NT2/D1 (cell line): ENCODE data around the gene MEG3.

Experiments used
- DNase-seq: peaks from one replicate; pipeline ENCODE4 v3.0.0-alpha.2; 2011; ENCODE audit warnings: low read depth, low spot score
- H3K27me3 ChIP-seq: 2 replicates; pipeline ENCODE4 v1.6.0; 2011; ENCODE audit warnings: mild to moderate bottlenecking; ENCODE audit not compliant: insufficient read length, insufficient read depth
- H3K36me3 ChIP-seq: 2 replicates; pipeline ENCODE4 v1.6.1; 2011; ENCODE audit warnings: mild to moderate bottlenecking, low read length, mixed read lengths; ENCODE audit not compliant: insufficient read depth, insufficient read length
- H3K4me1 ChIP-seq: 2 replicates; pipeline ENCODE4 v1.5.1; 2011; ENCODE audit not compliant: insufficient read depth, insufficient read length
- H3K4me3 ChIP-seq: 2 replicates; pipeline ENCODE4 v1.5.1; 2011; ENCODE audit warnings: low read depth; ENCODE audit not compliant: insufficient read length
- H3K9ac ChIP-seq: 2 replicates; pipeline ENCODE4 v1.6.0; 2011; ENCODE audit warnings: low read depth; ENCODE audit not compliant: insufficient read length
- H3K9me3 ChIP-seq: 2 replicates; pipeline ENCODE4 v1.5.1; 2011; ENCODE audit warnings: mild to moderate bottlenecking, low read length; ENCODE audit not compliant: insufficient read depth
- SUZ12 ChIP-seq: IDR thresholded peaks from 2 replicates; pipeline ENCODE4 v1.6.1; 2011; ENCODE audit not compliant: insufficient read length, insufficient read depth; ENCODE audit errors: extremely low read depth
- YY1 ChIP-seq: IDR thresholded peaks from 2 replicates; pipeline ENCODE4 v1.6.1; 2011; ENCODE audit not compliant: insufficient read length, insufficient read depth
- ZNF274 ChIP-seq: IDR thresholded peaks from 2 replicates; pipeline ENCODE4 v1.6.1; 2011; ENCODE audit warnings: mild to moderate bottlenecking, low read depth, low read length

The MEG3 gene

GRCh38 chr14:100822532-100823296 is 3.2 kb upstream of the MEG3 start:
- Histone ChIP-seq H3K4me1 (peaks cover 2% of the 10 kb centered on the region), H3K36me3 (no peaks in the 10 kb centered on the region), H3K27me3 (no peaks in the 10 kb centered on the region), H3K9ac (no peak overlapping the region), H3K4me3 (no peak overlapping the region), H3K9me3 (no peaks in the 10 kb centered on the region; the same call in 1 of the 2 replicates)
- TF ChIP-seq ZNF274: no peak
- TF ChIP-seq SUZ12: no peak
- TF ChIP-seq YY1: no peak
- DNase-seq: no peak

GRCh38 chr14:100823413-100824080 is 2.4 kb upstream of the MEG3 start:
- Histone ChIP-seq H3K36me3 (no peaks in the 10 kb centered on the region), H3K27me3 (no peaks in the 10 kb centered on the region), H3K4me1 (peaks cover 2% of the 10 kb centered on the region), H3K9ac (no peak overlapping the region), H3K4me3 (no peak overlapping the region), H3K9me3 (no peaks in the 10 kb centered on the region; the same call in 1 of the 2 replicates)
- DNase-seq: no peak
- no peak for TF ChIP-seq YY1
- no peak for TF ChIP-seq ZNF274
- TF ChIP-seq SUZ12: no peak

- Histone ChIP-seq H3K4me1 (peaks cover 2% of the 10 kb centered on the region), H3K27me3 (no peaks in the 10 kb centered on the region), H3K9ac (no peak overlapping the region), H3K4me3 (no peak overlapping the region), H3K36me3 (no peaks in the 10 kb centered on the region), H3K9me3 (no peaks in the 10 kb centered on the region; the same call in 1 of the 2 replicates)
- TF ChIP-seq YY1 (no peak), ZNF274 (no peak), SUZ12 (no peak)
- DNase-seq: no peak
Measured at GRCh38 chr14:100824091-100824551, 1.8 kb upstream of the MEG3 start.

- H3K36me3 ChIP-seq: no peaks in the 10 kb centered on the region
- no peak for DNase-seq
- H3K4me3 ChIP-seq: no peak overlapping the region
- TF ChIP-seq ZNF274 (no peak), YY1 (no peak), SUZ12 (no peak)
- H3K9ac ChIP-seq: no peak overlapping the region
- no peaks in the 10 kb centered on the region; the same call in 1 of the 2 replicates for H3K9me3 ChIP-seq
- H3K27me3 ChIP-seq: no peaks in the 10 kb centered on the region
- H3K4me1 ChIP-seq: peaks cover 2% of the 10 kb centered on the region
Measured at GRCh38 chr14:100824901-100825712, 811 bp upstream of the MEG3 start.

- no peaks in the 10 kb centered on the region; the same call in 1 of the 2 replicates for H3K9me3 ChIP-seq
- peaks cover 7% of the 10 kb centered on the region for H3K4me1 ChIP-seq
- no peak overlapping the region for H3K9ac ChIP-seq
- no peak for DNase-seq
- no peak for TF ChIP-seq SUZ12
- TF ChIP-seq YY1: no peak
- TF ChIP-seq ZNF274: no peak
- H3K36me3 ChIP-seq: no peaks in the 10 kb centered on the region
- no peaks in the 10 kb centered on the region for H3K27me3 ChIP-seq
- H3K4me3 ChIP-seq: no peak overlapping the region
Measured at GRCh38 chr14:100826391-100827100, 628 bp downstream of the MEG3 start.

- Histone ChIP-seq H3K4me1 (peaks cover 7% of the 10 kb centered on the region), H3K27me3 (no peaks in the 10 kb centered on the region), H3K9me3 (no peaks in the 10 kb centered on the region; the same call in 1 of the 2 replicates), H3K9ac (no peak overlapping the region), H3K4me3 (no peak overlapping the region), H3K36me3 (no peaks in the 10 kb centered on the region)
- TF ChIP-seq ZNF274 (no peak), SUZ12 (no peak), YY1 (no peak)
- DNase-seq: no peak
Measured at GRCh38 chr14:100827101-100828021, 1.4 kb downstream of the MEG3 start.
